Mucosa of rectum (tissue), 2 donors: ENCODE results near the gene BANP.
"Not testable (repeated sequence)": the region's sequence is repeated elsewhere in the genome, so short reads cannot be mapped to it uniquely, and the experiment has no call there.

ENCODE experiments used
- H3K27ac ChIP-seq, 2 donors: one replicate each; pipeline ENCODE4 v1.7.0; 2013; ENCODE audit warnings: inconsistent platforms in 2 of 2, low read depth in 2 of 2, low read length in 2 of 2
- H3K27me3 ChIP-seq, 2 donors: one replicate each; pipeline ENCODE4 v1.7.0; 2013; ENCODE audit warnings: low read length in 2 of 2; ENCODE audit not compliant: control insufficient read depth in 2 of 2, insufficient read depth in 2 of 2
- H3K36me3 ChIP-seq, 2 donors: one replicate each; pipeline ENCODE4 v1.7.0; 2013; ENCODE audit warnings: low read length in 2 of 2; ENCODE audit not compliant: control insufficient read depth in 2 of 2, insufficient read depth in 2 of 2
- H3K4me1 ChIP-seq, 2 donors: one replicate each; pipeline ENCODE4 v1.7.0; 2013; ENCODE audit warnings: low read length in 2 of 2, mild to moderate bottlenecking in 1 of 2; ENCODE audit not compliant: control insufficient read depth in 2 of 2, insufficient read depth in 2 of 2
- H3K4me3 ChIP-seq, 2 donors: one replicate each; pipeline ENCODE4 v1.7.0; 2013; ENCODE audit warnings: low read length in 2 of 2
- H3K9ac ChIP-seq, 2 donors: one replicate each; pipeline ENCODE4 v1.7.0; 2013; ENCODE audit warnings: low read length in 2 of 2, low read depth in 1 of 2, mild to moderate bottlenecking in 1 of 2
- H3K9me3 ChIP-seq, 2 donors: one replicate each; pipeline ENCODE4 v1.7.0; 2013; ENCODE audit warnings: low read length in 2 of 2; ENCODE audit not compliant: control insufficient read depth in 2 of 2
- donor health status: healthy.
- donor health status: Normal muscosa, but diverticular disease.

The BANP gene

DNA sequence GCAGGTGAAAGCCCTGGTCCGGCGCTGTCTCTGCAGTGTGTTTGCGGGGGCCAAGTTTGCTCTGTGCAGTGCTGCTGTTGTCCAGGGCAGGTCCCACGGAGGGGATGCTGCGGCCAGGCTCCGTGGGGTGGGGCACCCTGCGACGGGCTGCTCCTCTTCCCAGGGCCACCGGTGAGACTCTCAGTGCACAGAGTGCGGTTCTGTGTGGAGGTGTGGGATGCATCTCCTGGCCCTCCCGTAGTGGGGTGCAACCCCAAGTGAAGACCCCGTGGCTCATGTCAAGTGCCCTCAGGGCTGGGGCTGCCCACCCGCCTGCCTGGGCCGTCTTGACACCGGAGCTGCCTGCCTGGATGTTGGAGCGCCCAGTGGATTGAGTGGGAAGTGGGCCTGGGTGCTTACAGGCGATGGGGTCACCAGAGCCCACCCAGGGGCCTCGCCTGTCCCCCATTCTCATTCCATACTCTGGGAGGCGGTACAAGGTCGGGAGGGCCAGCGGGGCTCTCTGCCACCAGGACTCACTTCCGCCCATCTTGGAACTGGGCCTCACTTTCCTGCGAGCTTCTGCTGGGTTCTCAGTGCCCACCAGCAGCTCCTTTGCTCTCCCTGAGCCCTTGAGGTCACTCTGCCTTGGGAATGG lies 119.9 kb downstream of the BANP start:
- H3K9me3 ChIP-seq: no peaks in the 10 kb centered on the region
- no peak overlapping the region for H3K27ac ChIP-seq
- no peaks in the 10 kb centered on the region for H3K27me3 ChIP-seq

DNA sequence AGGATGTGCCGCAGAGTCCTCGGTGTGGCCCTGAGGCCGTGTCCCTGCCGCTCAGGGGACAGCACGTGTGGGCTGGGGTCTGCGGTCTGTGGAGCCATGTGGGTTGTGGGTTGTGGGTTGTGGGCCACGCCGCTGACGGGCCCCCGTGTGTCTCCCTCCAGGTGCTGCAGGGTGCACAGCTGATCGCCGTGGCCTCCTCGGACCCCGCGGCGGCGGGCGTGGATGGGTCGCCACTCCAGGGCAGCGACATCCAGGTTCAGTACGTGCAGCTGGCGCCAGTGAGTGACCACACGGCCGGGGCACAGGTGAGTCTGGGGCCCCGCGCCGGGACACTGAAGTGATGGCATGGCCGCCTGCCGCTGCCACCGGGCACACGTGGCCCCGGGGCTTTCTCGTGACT lies 120.7 kb downstream of the BANP start:
- H3K27ac ChIP-seq: no peak overlapping the region
- H3K9ac ChIP-seq: no peak overlapping the region
- H3K27me3 ChIP-seq: no peaks in the 10 kb centered on the region
- H3K36me3 ChIP-seq: peaks cover 4 to 19% of the 10 kb centered on the region in 2 donors
- no peaks in the 10 kb centered on the region for H3K4me1 ChIP-seq
- no peak overlapping the region for H3K4me3 ChIP-seq
- H3K9me3 ChIP-seq: no peaks in the 10 kb centered on the region

More for the DNA sequence above, 119.9 kb downstream of the BANP start:
- H3K4me3 ChIP-seq: no peak overlapping the region
- no peak overlapping the region for H3K9ac ChIP-seq
- H3K36me3 ChIP-seq: peaks cover 4 to 19% of the 10 kb centered on the region in 2 donors
- H3K4me1 ChIP-seq: no peaks in the 10 kb centered on the region

DNA sequence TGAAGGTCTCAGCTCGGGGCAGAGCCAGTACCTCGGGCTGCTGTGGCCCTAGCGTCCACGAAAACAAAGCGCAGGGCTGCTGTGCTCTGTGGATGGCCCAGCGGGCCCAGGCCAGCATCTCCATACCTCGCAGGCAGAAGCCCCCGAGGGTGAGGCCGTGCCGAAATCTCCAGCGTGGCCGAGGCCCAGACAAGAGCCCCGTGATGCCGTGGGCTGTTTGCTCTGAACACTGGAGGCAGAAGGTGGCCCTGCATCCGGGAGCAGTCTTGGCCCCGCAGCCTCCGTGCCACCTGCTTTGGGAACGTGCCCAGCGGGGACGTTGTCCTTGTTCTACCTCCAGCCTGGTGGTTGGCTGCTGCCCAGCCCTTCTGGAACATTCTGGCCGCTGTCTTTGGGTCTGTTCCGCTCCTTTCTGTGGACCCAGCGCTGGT lies 121.4 kb downstream of the BANP start:
- Histone ChIP-seq H3K36me3 (peaks cover 5 to 19% of the 10 kb centered on the region in 2 donors), H3K27me3 (no peaks in the 10 kb centered on the region), H3K27ac (no peak overlapping the region), H3K9me3 (no peaks in the 10 kb centered on the region), H3K9ac (no peak overlapping the region), H3K4me1 (no peaks in the 10 kb centered on the region), H3K4me3 (no peak overlapping the region)

DNA sequence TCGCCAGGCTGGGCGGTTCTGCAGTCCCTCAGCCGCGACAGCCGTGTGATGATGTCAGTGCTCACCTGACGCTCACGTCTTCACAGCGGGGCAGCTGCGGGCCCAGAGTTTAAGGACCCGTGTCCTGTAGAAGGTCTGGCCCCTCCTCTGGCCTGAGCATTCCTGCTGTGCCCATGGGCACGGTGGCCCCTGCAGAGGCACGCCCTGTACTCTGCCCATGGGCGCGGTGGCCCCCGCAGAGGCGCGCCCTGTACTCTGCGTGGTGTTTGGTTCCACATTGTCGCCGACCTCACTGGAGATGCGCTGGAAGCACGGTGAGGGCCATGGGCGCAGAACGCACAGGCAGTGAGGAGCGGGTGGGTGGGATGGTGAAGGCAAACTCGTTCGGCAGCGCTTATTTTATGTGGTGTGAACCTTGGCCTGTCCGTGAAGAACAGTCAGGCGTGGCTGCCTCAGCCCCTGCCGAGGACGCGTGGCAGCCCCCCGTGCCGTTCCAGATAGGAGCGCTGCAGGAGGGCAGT lies 122.0 kb downstream of the BANP start:
- Histone ChIP-seq H3K4me1 (no peaks in the 10 kb centered on the region), H3K36me3 (peaks cover 12 to 19% of the 10 kb centered on the region in 2 donors), H3K27ac (no peak overlapping the region), H3K4me3 (no peak overlapping the region), H3K27me3 (no peaks in the 10 kb centered on the region), H3K9ac (no peak overlapping the region), H3K9me3 (no peaks in the 10 kb centered on the region)

GRCh38 chr16:88074041-88074440 lies 122.8 kb downstream of the BANP start:
- Histone ChIP-seq H3K4me1 (no peaks in the 10 kb centered on the region), H3K4me3 (no peak overlapping the region), H3K27ac (no peak overlapping the region), H3K9ac (no peak overlapping the region), H3K9me3 (no peaks in the 10 kb centered on the region), H3K27me3 (no peaks in the 10 kb centered on the region), H3K36me3 (peaks cover 12 to 19% of the 10 kb centered on the region in 2 donors)

- Histone ChIP-seq H3K4me1 (no peaks in the 10 kb centered on the region), H3K9me3 (no peaks in the 10 kb centered on the region), H3K9ac (no peak overlapping the region), H3K27ac (no peak overlapping the region), H3K4me3 (no peak overlapping the region), H3K27me3 (no peaks in the 10 kb centered on the region), H3K36me3 (peaks cover 12% of the 10 kb centered on the region in 2 donors)
Measured at GRCh38 chr16:88076211-88076931, 125.1 kb downstream of the BANP start.

- H3K9me3 ChIP-seq, H3K9ac ChIP-seq, H3K27me3 ChIP-seq, H3K27ac ChIP-seq, H3K4me3 ChIP-seq, H3K4me1 ChIP-seq: not testable (repeated sequence)
- H3K36me3 ChIP-seq: peaks cover 8 to 12% of the 10 kb centered on the region in 2 donors
Measured at GRCh38 chr16:88076932-88077320, 125.7 kb downstream of the BANP start.

- Histone ChIP-seq H3K27ac (no peak overlapping the region), H3K9ac (no peak overlapping the region), H3K9me3 (no peaks in the 10 kb centered on the region), H3K36me3 (peaks cover 8 to 10% of the 10 kb centered on the region in 2 donors), H3K27me3 (no peaks in the 10 kb centered on the region), H3K4me3 (no peak overlapping the region), H3K4me1 (no peaks in the 10 kb centered on the region)
Measured at GRCh38 chr16:88077328-88078108, 126.3 kb downstream of the BANP start.

GRCh38 chr16:88078111-88078775 lies 127.0 kb downstream of the BANP start:
- H3K27me3 ChIP-seq: no peaks in the 10 kb centered on the region
- no peaks in the 10 kb centered on the region for H3K4me1 ChIP-seq
- peaks cover 8 to 13% of the 10 kb centered on the region in 2 donors for H3K36me3 ChIP-seq
- H3K27ac ChIP-seq: no peak overlapping the region
- no peaks in the 10 kb centered on the region for H3K9me3 ChIP-seq
- H3K4me3 ChIP-seq: no peak overlapping the region
- H3K9ac ChIP-seq: no peak overlapping the region
